Measurements from ENCODE around the gene ROBO2.

DNA sequence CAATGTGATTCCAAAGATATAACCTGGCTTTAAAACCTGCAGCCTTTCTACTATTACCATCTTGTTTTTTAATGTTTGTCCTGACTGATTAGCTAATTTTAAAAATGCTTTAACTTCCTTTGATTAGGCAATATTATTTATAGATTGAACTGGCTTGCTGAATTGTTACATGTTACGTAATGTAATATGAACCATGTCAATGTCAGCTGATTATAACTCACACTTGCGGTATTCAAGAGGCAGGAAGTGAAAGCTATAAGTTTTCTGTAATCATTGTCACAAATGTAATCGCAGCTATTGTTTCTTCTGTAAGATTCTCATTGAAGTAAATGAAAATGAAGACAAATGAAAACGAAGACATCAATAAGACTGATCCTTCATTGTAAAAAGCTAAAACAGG lies 146.8 kb downstream of the ROBO2 start:
- TF ChIP-seq, protein P1, sequence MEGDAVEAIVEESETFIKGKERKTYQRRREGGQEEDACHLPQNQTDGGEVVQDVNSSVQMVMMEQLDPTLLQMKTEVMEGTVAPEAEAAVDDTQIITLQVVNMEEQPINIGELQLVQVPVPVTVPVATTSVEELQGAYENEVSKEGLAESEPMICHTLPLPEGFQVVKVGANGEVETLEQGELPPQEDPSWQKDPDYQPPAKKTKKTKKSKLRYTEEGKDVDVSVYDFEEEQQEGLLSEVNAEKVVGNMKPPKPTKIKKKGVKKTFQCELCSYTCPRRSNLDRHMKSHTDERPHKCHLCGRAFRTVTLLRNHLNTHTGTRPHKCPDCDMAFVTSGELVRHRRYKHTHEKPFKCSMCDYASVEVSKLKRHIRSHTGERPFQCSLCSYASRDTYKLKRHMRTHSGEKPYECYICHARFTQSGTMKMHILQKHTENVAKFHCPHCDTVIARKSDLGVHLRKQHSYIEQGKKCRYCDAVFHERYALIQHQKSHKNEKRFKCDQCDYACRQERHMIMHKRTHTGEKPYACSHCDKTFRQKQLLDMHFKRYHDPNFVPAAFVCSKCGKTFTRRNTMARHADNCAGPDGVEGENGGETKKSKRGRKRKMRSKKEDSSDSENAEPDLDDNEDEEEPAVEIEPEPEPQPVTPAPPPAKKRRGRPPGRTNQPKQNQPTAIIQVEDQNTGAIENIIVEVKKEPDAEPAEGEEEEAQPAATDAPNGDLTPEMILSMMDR (IDR thresholded peaks at IDR 0.05), result no peak
- TF ChIP-seq POLR2A (IDR thresholded peaks at IDR 0.05), result no peak

Data from esophagus squamous epithelium (tissue), 4 donors.